ENCODE results near the gene CLCN4. TPM values are rescaled to one million over a fixed set of nuclear protein-coding genes. Genes with fewer than 3 reads are reported as not detected.
A peak's percentile ranks its signal among the peaks of the same experiment; 100 is the strongest.

CLCN4 gene
- total RNA-seq, 6 donors from 2014 or later: 5.2 to 26.3 (median 11.7) TPM

GRCh38 chrX:10171249-10171648, 14.5 kb downstream of the CLCN4 start:
- H3K27me3 ChIP-seq: no peaks in the 10 kb centered on the region
- ATAC-seq (ENCODE audit: low FRiP score in 2 of 2) (no peak), DNase-seq (no peak)
- no peak overlapping the region for H3K4me3 ChIP-seq
- no peaks in the 10 kb centered on the region for H3K36me3 ChIP-seq
- peaks cover 0 to 26% (median 12%) of the 10 kb centered on the region in 4 donors for H3K4me1 ChIP-seq
- TF ChIP-seq POLR2A (IDR thresholded peaks at IDR 0.05) (no peak), CTCF (IDR thresholded peaks at IDR 0.05) (no peak), EP300 (IDR thresholded peaks at IDR 0.05) (no peak), POLR2AphosphoS5 (IDR thresholded peaks at IDR 0.05) (no peak)
- WGBS, 2 donors: 67 to 74% methylated on average over 5 of the region's 5 CpGs
- no peak overlapping the region for H3K27ac ChIP-seq
- no peaks in the 10 kb centered on the region for H3K9me3 ChIP-seq

GRCh38 chrX:10172877-10173276, 16.1 kb downstream of the CLCN4 start:
- no peak overlapping the region for H3K4me3 ChIP-seq
- H3K27ac ChIP-seq: peak overlapping the region in 1 of 4 donors; percentile 76
- no peaks in the 10 kb centered on the region for H3K36me3 ChIP-seq
- no peak for DNase-seq
- no peak for TF ChIP-seq CTCF (IDR thresholded peaks at IDR 0.05)
- TF ChIP-seq POLR2A (IDR thresholded peaks at IDR 0.05): no peak
- TF ChIP-seq EP300 (IDR thresholded peaks at IDR 0.05): no peak
- no peak for TF ChIP-seq POLR2AphosphoS5 (IDR thresholded peaks at IDR 0.05)
- no peaks in the 10 kb centered on the region for H3K27me3 ChIP-seq
- WGBS, 2 donors: 37 to 54% methylated on average over 6 to 11 of the region's 11 CpGs
- H3K9me3 ChIP-seq: no peaks in the 10 kb centered on the region
- no peak for ATAC-seq (ENCODE audit: low FRiP score in 2 of 2)
- H3K4me1 ChIP-seq: peaks cover 0 to 17% (median 11%) of the 10 kb centered on the region in 4 donors

GRCh38 chrX:10173331-10173900, 16.6 kb downstream of the CLCN4 start:
- no peaks in the 10 kb centered on the region for H3K36me3 ChIP-seq
- ATAC-seq (ENCODE audit: low FRiP score in 2 of 2) (peak in 1 of 2 donors; percentile 52), DNase-seq (no peak)
- TF ChIP-seq CTCF (IDR thresholded peaks at IDR 0.05): no peak
- TF ChIP-seq POLR2A (IDR thresholded peaks at IDR 0.05): no peak
- TF ChIP-seq POLR2AphosphoS5 (IDR thresholded peaks at IDR 0.05): no peak
- TF ChIP-seq EP300 (IDR thresholded peaks at IDR 0.05): no peak
- 25 to 50% methylated on average over 14 to 19 of the region's 19 CpGs for WGBS, 2 donors
- peak overlapping the region in 1 of 4 donors; percentile 76 for H3K27ac ChIP-seq
- H3K9me3 ChIP-seq: no peaks in the 10 kb centered on the region
- H3K4me1 ChIP-seq: peaks cover 0 to 17% (median 11%) of the 10 kb centered on the region in 4 donors
- H3K27me3 ChIP-seq: no peaks in the 10 kb centered on the region
- H3K4me3 ChIP-seq: no peak overlapping the region

- H3K27ac ChIP-seq: peak overlapping the region in 2 of 4 donors; percentile 24 to 76
- H3K36me3 ChIP-seq: no peaks in the 10 kb centered on the region
- H3K4me1 ChIP-seq: peaks cover 0 to 17% (median 11%) of the 10 kb centered on the region in 4 donors
- ATAC-seq (ENCODE audit: low FRiP score in 2 of 2): no peak
- no peak for TF ChIP-seq POLR2A (IDR thresholded peaks at IDR 0.05)
- no peak for TF ChIP-seq EP300 (IDR thresholded peaks at IDR 0.05)
- 85% methylated on average over 9 of the region's 9 CpGs; no CpG with 5 or more reads in 1 of the 2 donors for WGBS, 2 donors
- DNase-seq: no peak
- H3K4me3 ChIP-seq: no peak overlapping the region
- H3K9me3 ChIP-seq: no peaks in the 10 kb centered on the region
- no peaks in the 10 kb centered on the region for H3K27me3 ChIP-seq
Observed at GRCh38 chrX:10174051-10174450, 17.3 kb downstream of the CLCN4 start.

- H3K27me3 ChIP-seq: no peaks in the 10 kb centered on the region
- H3K9me3 ChIP-seq: no peaks in the 10 kb centered on the region
- TF ChIP-seq POLR2A (IDR thresholded peaks at IDR 0.05) (no peak), CTCF (IDR thresholded peaks at IDR 0.05) (no peak), EP300 (IDR thresholded peaks at IDR 0.05) (no peak), POLR2AphosphoS5 (IDR thresholded peaks at IDR 0.05) (no peak)
- no peak overlapping the region for H3K4me3 ChIP-seq
- peaks cover 0 to 17% (median 11%) of the 10 kb centered on the region in 4 donors for H3K4me1 ChIP-seq
- no peaks in the 10 kb centered on the region for H3K36me3 ChIP-seq
- H3K27ac ChIP-seq: peak overlapping the region in 3 of 4 donors; percentile 16 to 76 (median 24)
- 54 to 64% methylated on average over 7 of the region's 7 CpGs for WGBS, 2 donors
- no peak for DNase-seq
- no peak for ATAC-seq (ENCODE audit: low FRiP score in 2 of 2)
Observed at GRCh38 chrX:10174810-10175209, 18.0 kb downstream of the CLCN4 start.

Data from upper lobe of left lung (tissue), 6 donors.